DND-41 (cell line): ENCODE results near the gene ADGRG7.
A peak's percentile ranks its signal among the peaks of the same experiment; 100 is the strongest.

Source experiments
- ATAC-seq: fragments of 200-7000 bp; cut with Tn5 transposase; 3 replicates; pipeline ENCODE4 v1.9.1; 2021; ENCODE audit warnings: low read depth; ENCODE audit not compliant: insufficient read depth
- DNase-seq: peaks from one replicate; pipeline ENCODE4 v3.0.0-alpha.2; 2020
- H2AFZ ChIP-seq: 2 replicates; pipeline ENCODE4 v1.6.0; 2012; ENCODE audit warnings: low read depth, low read length
- H3K27ac ChIP-seq: 2 replicates; pipeline ENCODE4 v1.5.1; 2012; ENCODE audit warnings: low read length, inconsistent platforms
- H3K27me3 ChIP-seq: fragments of 200-600 bp; sonication (generic); 2 replicates; pipeline ENCODE4 v1.6.0; 2012; ENCODE audit warnings: low read length, mild to moderate bottlenecking, inconsistent platforms; ENCODE audit not compliant: insufficient read depth, poor library complexity
- H3K36me3 ChIP-seq: 2 replicates; pipeline ENCODE4 v1.5.1; 2012; ENCODE audit warnings: low read length, inconsistent platforms; ENCODE audit not compliant: insufficient read depth
- H3K4me1 ChIP-seq: 2 replicates; pipeline ENCODE4 v1.5.1; 2012; ENCODE audit warnings: mild to moderate bottlenecking, low read length; ENCODE audit not compliant: insufficient read depth
- H3K4me2 ChIP-seq: 2 replicates; pipeline ENCODE4 v1.6.0; 2012; ENCODE audit warnings: mild to moderate bottlenecking, moderate library complexity, low read length, inconsistent platforms; ENCODE audit not compliant: insufficient read depth
- H3K4me3 ChIP-seq, 2 experiments: fragments of 200-600 bp in 1 of 2; shearing (Covaris generic) in 1 of 2; 2 replicates each; pipeline ENCODE4 v1.5.1; 2012 to 2016; ENCODE audit warnings: inconsistent platforms in 2 of 2, low read length in 2 of 2, mild to moderate bottlenecking in 2 of 2, low read depth in 1 of 2, moderate library complexity in 1 of 2
- H3K79me2 ChIP-seq: 2 replicates; pipeline ENCODE4 v1.6.0; 2012; ENCODE audit warnings: low read length, inconsistent platforms; ENCODE audit not compliant: insufficient read depth
- H3K9ac ChIP-seq: 2 replicates; pipeline ENCODE4 v1.6.0; 2012; ENCODE audit warnings: low read depth, mild to moderate bottlenecking, inconsistent platforms, low read length, moderate library complexity
- H3K9me3 ChIP-seq: 2 replicates; pipeline ENCODE4 v1.5.1; 2012; ENCODE audit warnings: low read length, moderate library complexity, mild to moderate bottlenecking, inconsistent platforms; ENCODE audit not compliant: insufficient read depth, severe bottlenecking
- H4K20me1 ChIP-seq: 2 replicates; pipeline ENCODE4 v1.6.0; 2012; ENCODE audit warnings: low read length; ENCODE audit not compliant: insufficient read depth
- EZH2 ChIP-seq: IDR thresholded peaks from 3 replicates; pipeline ENCODE4 v1.6.1; 2012; ENCODE audit warnings: borderline replicate concordance, low read depth, mild to moderate bottlenecking, moderate library complexity, low read length, inconsistent platforms; ENCODE audit not compliant: severe bottlenecking
- TF ChIP-seq, protein P1 (sequence below): IDR thresholded peaks from 2 replicates; pipeline ENCODE4 v1.5.1; 2012; ENCODE audit warnings: borderline replicate concordance, low read length, moderate library complexity, mild to moderate bottlenecking; ENCODE audit not compliant: poor library complexity, severe bottlenecking; ENCODE audit errors: extremely low read depth

Gene ADGRG7

DNA sequence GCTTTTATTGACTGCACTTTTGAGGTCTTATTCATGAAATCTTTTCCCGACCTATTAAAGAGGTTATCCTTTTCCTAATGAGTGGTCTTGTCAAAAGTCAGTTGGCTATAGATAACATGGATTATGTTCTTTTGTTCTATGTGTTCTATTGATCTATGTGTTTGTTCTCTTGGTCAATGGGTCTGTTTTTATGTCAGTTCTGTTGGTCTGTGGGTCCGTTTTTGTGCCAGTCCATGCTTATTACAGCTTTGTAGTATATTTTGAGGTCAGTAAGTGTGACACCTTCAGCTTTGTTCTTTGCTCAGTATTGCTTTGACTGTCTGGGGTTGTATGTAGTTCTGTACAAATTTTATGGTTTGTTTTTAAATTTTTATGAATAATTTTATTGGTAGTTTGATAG is 107.7 kb downstream of the ADGRG7 start:
- peaks cover 98% of the 10 kb centered on the region for H3K79me2 ChIP-seq
- H3K27me3 ChIP-seq, result no peaks in the 10 kb centered on the region
- peaks cover 18% of the 10 kb centered on the region; the same call in 1 of the 2 replicates for H3K4me1 ChIP-seq
- H3K9me3 ChIP-seq, result no peaks in the 10 kb centered on the region
- no peak overlapping the region for H3K9ac ChIP-seq
- peak overlapping the region; percentile 24; the same call in 1 of the 2 replicates for H3K4me2 ChIP-seq
- peaks cover 57% of the 10 kb centered on the region; the same call in 1 of the 2 replicates for H4K20me1 ChIP-seq
- no peak overlapping the region for H2AFZ ChIP-seq
- no peak for ATAC-seq
- no peak overlapping the region; a peak in 1 of 4 replicates for H3K4me3 ChIP-seq
- H3K36me3 ChIP-seq, result peaks cover 85% of the 10 kb centered on the region
- TF ChIP-seq, protein P1, sequence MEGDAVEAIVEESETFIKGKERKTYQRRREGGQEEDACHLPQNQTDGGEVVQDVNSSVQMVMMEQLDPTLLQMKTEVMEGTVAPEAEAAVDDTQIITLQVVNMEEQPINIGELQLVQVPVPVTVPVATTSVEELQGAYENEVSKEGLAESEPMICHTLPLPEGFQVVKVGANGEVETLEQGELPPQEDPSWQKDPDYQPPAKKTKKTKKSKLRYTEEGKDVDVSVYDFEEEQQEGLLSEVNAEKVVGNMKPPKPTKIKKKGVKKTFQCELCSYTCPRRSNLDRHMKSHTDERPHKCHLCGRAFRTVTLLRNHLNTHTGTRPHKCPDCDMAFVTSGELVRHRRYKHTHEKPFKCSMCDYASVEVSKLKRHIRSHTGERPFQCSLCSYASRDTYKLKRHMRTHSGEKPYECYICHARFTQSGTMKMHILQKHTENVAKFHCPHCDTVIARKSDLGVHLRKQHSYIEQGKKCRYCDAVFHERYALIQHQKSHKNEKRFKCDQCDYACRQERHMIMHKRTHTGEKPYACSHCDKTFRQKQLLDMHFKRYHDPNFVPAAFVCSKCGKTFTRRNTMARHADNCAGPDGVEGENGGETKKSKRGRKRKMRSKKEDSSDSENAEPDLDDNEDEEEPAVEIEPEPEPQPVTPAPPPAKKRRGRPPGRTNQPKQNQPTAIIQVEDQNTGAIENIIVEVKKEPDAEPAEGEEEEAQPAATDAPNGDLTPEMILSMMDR, result no peak
- TF ChIP-seq EZH2, result no peak
- DNase-seq, result no peak
- H3K27ac ChIP-seq, result no peak overlapping the region

DNA sequence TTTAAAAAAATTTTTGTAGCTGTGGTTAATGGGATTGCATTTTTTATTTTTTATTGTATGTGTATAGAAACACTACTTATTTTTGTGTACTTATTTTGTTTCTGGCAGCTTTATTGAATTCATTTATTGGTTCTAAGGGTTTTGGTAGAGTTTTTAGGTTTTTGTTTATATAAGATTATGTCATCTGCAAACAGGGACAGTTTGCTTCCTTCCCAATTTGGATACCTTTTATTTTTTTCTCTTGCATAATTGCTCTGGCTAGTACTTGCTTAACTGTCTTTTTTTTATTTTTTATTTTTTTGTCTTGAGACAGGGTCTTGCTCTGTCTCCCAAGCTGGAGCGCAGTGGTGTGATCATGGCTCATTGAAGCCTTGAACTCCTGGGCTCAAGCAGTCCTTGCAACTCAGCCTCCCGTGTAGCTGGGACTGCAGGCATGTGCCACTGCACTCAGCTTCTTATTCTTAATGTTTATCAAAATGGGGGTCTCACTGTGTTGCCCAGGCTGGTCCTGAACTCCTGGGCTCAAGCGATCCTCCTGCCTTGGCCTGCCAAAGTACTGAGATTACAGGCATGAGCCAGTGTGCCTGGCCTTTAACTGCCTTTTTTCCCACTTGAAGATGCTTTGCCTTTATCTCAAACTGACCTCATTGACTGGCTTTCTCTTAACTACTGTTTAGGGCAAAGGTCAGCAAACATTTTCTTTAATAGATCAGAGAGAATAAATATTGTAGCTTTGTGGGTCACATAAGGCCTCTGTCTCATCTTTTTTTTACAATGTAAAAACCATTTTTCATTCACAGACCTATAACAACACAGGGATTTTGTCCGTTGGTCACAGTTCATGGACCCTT is 108.5 kb downstream of the ADGRG7 start:
- Histone ChIP-seq H2AFZ (no peak overlapping the region), H3K27me3 (no peaks in the 10 kb centered on the region), H3K79me2 (peaks cover 98% of the 10 kb centered on the region), H3K27ac (no peak overlapping the region), H3K9me3 (no peaks in the 10 kb centered on the region), H3K36me3 (peaks cover 91% of the 10 kb centered on the region), H4K20me1 (peaks cover 50% of the 10 kb centered on the region; the same call in 1 of the 2 replicates), H3K9ac (no peak overlapping the region), H3K4me1 (peaks cover 12% of the 10 kb centered on the region; the same call in 1 of the 2 replicates), H3K4me2 (peak overlapping the region; percentile 20; the same call in 1 of the 2 replicates), H3K4me3 (no peak overlapping the region)
- TF ChIP-seq EZH2, result no peak
- TF ChIP-seq, protein P1, result no peak
- no peak for ATAC-seq
- no peak for DNase-seq

GRCh38 chr3:100719136-100719535 is 109.7 kb downstream of the ADGRG7 start:
- Histone ChIP-seq H3K4me2 (no peak overlapping the region), H3K9me3 (no peaks in the 10 kb centered on the region), H3K36me3 (peaks cover 93% of the 10 kb centered on the region), H3K79me2 (peaks cover 98% of the 10 kb centered on the region), H3K4me1 (peaks cover 6% of the 10 kb centered on the region; the same call in 1 of the 2 replicates), H4K20me1 (peaks cover 47% of the 10 kb centered on the region; the same call in 1 of the 2 replicates), H3K27ac (no peak overlapping the region), H3K27me3 (no peaks in the 10 kb centered on the region), H2AFZ (no peak overlapping the region), H3K9ac (no peak overlapping the region), H3K4me3 (no peak overlapping the region)
- no peak for DNase-seq
- TF ChIP-seq, protein P1, result no peak
- TF ChIP-seq EZH2, result no peak
- no peak for ATAC-seq
